H9 (cell line): ENCODE data around the gene MACIR. TPM values are rescaled to one million over a fixed set of nuclear protein-coding genes. Genes with fewer than 3 reads are reported as not detected.

Source experiments
- DNase-seq: peaks from one replicate; pipeline ENCODE4 v3.0.0-alpha.2; 2017
- H2AFZ ChIP-seq: one replicate; pipeline ENCODE4 v1.6.1; 2013; ENCODE audit warnings: mild to moderate bottlenecking, low read length, control low read depth, moderate library complexity
- H2AK5ac ChIP-seq: 2 replicates; pipeline ENCODE4 v1.6.1; 2013; ENCODE audit warnings: low read length, control low read depth, mixed read lengths; ENCODE audit not compliant: insufficient read length
- H2BK120ac ChIP-seq: one replicate; pipeline ENCODE4 v1.6.1; 2013; ENCODE audit warnings: low read depth, mild to moderate bottlenecking, low read length, control low read depth, inconsistent platforms; ENCODE audit not compliant: poor library complexity, severe bottlenecking
- H2BK12ac ChIP-seq: 2 replicates; pipeline ENCODE4 v1.6.1; 2013; ENCODE audit warnings: low read length, control low read depth, mixed read lengths, low read depth; ENCODE audit not compliant: insufficient read length
- H2BK15ac ChIP-seq: 2 replicates; pipeline ENCODE4 v1.6.1; 2013; ENCODE audit warnings: low read depth, low read length, control low read depth
- H2BK20ac ChIP-seq: one replicate; pipeline ENCODE4 v1.6.1; 2013; ENCODE audit warnings: low read depth, mild to moderate bottlenecking, low read length, control low read depth, inconsistent platforms; ENCODE audit not compliant: poor library complexity, severe bottlenecking
- H2BK5ac ChIP-seq: 2 replicates; pipeline ENCODE4 v1.6.1; 2013; ENCODE audit warnings: low read length, control low read depth, mixed read lengths; ENCODE audit not compliant: insufficient read length
- H3K14ac ChIP-seq: 2 replicates; pipeline ENCODE4 v1.6.1; 2013; ENCODE audit warnings: low read length, control low read depth; ENCODE audit not compliant: insufficient read depth
- H3K18ac ChIP-seq: 2 replicates; pipeline ENCODE4 v1.6.1; 2013; ENCODE audit warnings: low read depth, mild to moderate bottlenecking, mixed read lengths, low read length, control low read depth; ENCODE audit not compliant: insufficient read length
- H3K23ac ChIP-seq: 2 replicates; pipeline ENCODE4 v1.6.1; 2013; ENCODE audit warnings: low read length, control low read depth, mixed read lengths, low read depth; ENCODE audit not compliant: insufficient read length
- H3K23me2 ChIP-seq: 2 replicates; pipeline ENCODE4 v1.6.1; 2013; ENCODE audit warnings: low read depth, mild to moderate bottlenecking, mixed read lengths, low read length, control low read depth; ENCODE audit not compliant: insufficient read length, poor library complexity, severe bottlenecking
- H3K27ac ChIP-seq: 2 replicates; pipeline ENCODE4 v1.5.1; 2013; ENCODE audit warnings: low read length, control low read depth, mixed read lengths, low read depth; ENCODE audit not compliant: insufficient read length
- H3K27me3 ChIP-seq: 2 replicates; pipeline ENCODE4 v1.6.1; 2013; ENCODE audit warnings: low read length, control low read depth, inconsistent platforms; ENCODE audit not compliant: insufficient read depth
- H3K4ac ChIP-seq: 2 replicates; pipeline ENCODE4 v1.6.1; 2013; ENCODE audit warnings: low read depth, mild to moderate bottlenecking, control low read depth, inconsistent platforms, low read length, moderate library complexity
- H3K4me1 ChIP-seq: 2 replicates; pipeline ENCODE4 v1.6.1; 2013; ENCODE audit warnings: low read length, control low read depth, inconsistent platforms; ENCODE audit not compliant: insufficient read depth
- H3K4me2 ChIP-seq: 2 replicates; pipeline ENCODE4 v1.6.1; 2013; ENCODE audit warnings: low read length, control low read depth, mixed read lengths; ENCODE audit not compliant: insufficient read length, insufficient read depth
- H3K56ac ChIP-seq: 2 replicates; pipeline ENCODE4 v1.6.1; 2013; ENCODE audit warnings: low read depth, mild to moderate bottlenecking, mixed read lengths, low read length, control low read depth; ENCODE audit not compliant: insufficient read length
- H3K79me1 ChIP-seq: 2 replicates; pipeline ENCODE4 v1.6.1; 2013; ENCODE audit warnings: low read depth, mild to moderate bottlenecking, moderate library complexity, low read length, control low read depth, inconsistent platforms; ENCODE audit not compliant: insufficient read depth, poor library complexity, severe bottlenecking
- H3K79me2 ChIP-seq: 2 replicates; pipeline ENCODE4 v1.6.1; 2013; ENCODE audit warnings: low read length, control low read depth, inconsistent platforms; ENCODE audit not compliant: insufficient read depth
- H3K9ac ChIP-seq: 2 replicates; pipeline ENCODE4 v1.6.1; 2013; ENCODE audit warnings: low read length, control low read depth, mixed read lengths; ENCODE audit not compliant: insufficient read length; ENCODE audit errors: extremely low read depth
- H3K9me3 ChIP-seq: one replicate; pipeline ENCODE4 v1.6.1; 2013; ENCODE audit warnings: low read depth, low read length, inconsistent platforms; ENCODE audit not compliant: control insufficient read depth
- H3T11ph ChIP-seq: one replicate; pipeline ENCODE4 v1.6.1; 2013; ENCODE audit warnings: mild to moderate bottlenecking, low read length, control low read depth, inconsistent platforms
- H4K20me1 ChIP-seq: one replicate; pipeline ENCODE4 v1.6.1; 2013; ENCODE audit not compliant: control insufficient read depth, insufficient read length, insufficient read depth
- H4K5ac ChIP-seq: 2 replicates; pipeline ENCODE4 v1.6.1; 2013; ENCODE audit warnings: low read depth, mild to moderate bottlenecking, mixed read lengths, low read length, control low read depth; ENCODE audit not compliant: insufficient read length
- H4K8ac ChIP-seq: replicated peaks from 2 replicates; pipeline ENCODE4 v1.6.1; 2013; ENCODE audit warnings: low read length, control low read depth, mixed read lengths, low read depth; ENCODE audit not compliant: insufficient read length
- H4K91ac ChIP-seq: 2 replicates; pipeline ENCODE4 v1.6.1; 2013; ENCODE audit warnings: low read depth, mild to moderate bottlenecking, moderate library complexity, mixed read lengths, low read length, control low read depth; ENCODE audit not compliant: insufficient read length
- H3K27ac Mint-ChIP-seq, 3 experiments: 2 replicates in 2 of 3; 3 replicates in 1 of 3; pipeline ENCODE4 v1.8.0; 2020 to 2021; ENCODE audit warnings: mixed read lengths in 3 of 3, mild to moderate bottlenecking in 1 of 3, moderate library complexity in 1 of 3
- H3K27me3 Mint-ChIP-seq: 2 replicates; pipeline ENCODE4 v1.8.0; 2021; ENCODE audit warnings: low read depth, mild to moderate bottlenecking, moderate library complexity, mixed read lengths
- H3K36me3 Mint-ChIP-seq, 3 experiments: 2 replicates in 2 of 3; 3 replicates in 1 of 3; pipeline ENCODE4 v1.8.0; 2020 to 2021; ENCODE audit warnings: low read depth in 3 of 3, mixed read lengths in 3 of 3; ENCODE audit not compliant: insufficient read depth in 1 of 3
- H3K4me1 Mint-ChIP-seq, 2 experiments: 2 replicates each; pipeline ENCODE4 v1.8.0; 2020; ENCODE audit warnings: mixed read lengths in 2 of 2
- H3K4me3 Mint-ChIP-seq, 2 experiments: 2 replicates in 1 of 2; 3 replicates in 1 of 2; pipeline ENCODE4 v1.8.0; 2020 to 2021; ENCODE audit warnings: mild to moderate bottlenecking in 2 of 2, mixed read lengths in 2 of 2, moderate library complexity in 1 of 2
- H3K9me3 Mint-ChIP-seq, 2 experiments: 2 replicates in 1 of 2; 3 replicates in 1 of 2; pipeline ENCODE4 v1.8.0; 2020; ENCODE audit warnings: mild to moderate bottlenecking in 2 of 2, mixed read lengths in 2 of 2, moderate library complexity in 1 of 2
- WGBS: extraction: QIAGEN DNeasy Blood & Tissue Kit; methylation state at CpG from one replicate; pipeline ENCODE4 v1.1.7; 2013; ENCODE audit warnings: missing lambda C conversion rate, low lambda C conversion rate, mixed read lengths; ENCODE audit not compliant: insufficient read length; ENCODE audit errors: extremely low coverage; 5-methylcytosine and 5-hydroxymethylcytosine counted together
- total RNA-seq: library from RNA; stranded (reverse); gene quantifications from 2 replicates; pipeline ENCODE4 v1.2.1, GENCODE V29; 2021
- TF ChIP-seq, protein P1 (sequence below): fragments of 200-600 bp; sonication (generic); conservative IDR thresholded peaks from 3 replicates; pipeline ENCODE4 v1.8.0; 2021; ENCODE audit warnings: antibody characterized with exemption, mild to moderate bottlenecking

Gene MACIR
- total RNA-seq, 1 experiment from 2014 or later, result 11.7 TPM

DNA sequence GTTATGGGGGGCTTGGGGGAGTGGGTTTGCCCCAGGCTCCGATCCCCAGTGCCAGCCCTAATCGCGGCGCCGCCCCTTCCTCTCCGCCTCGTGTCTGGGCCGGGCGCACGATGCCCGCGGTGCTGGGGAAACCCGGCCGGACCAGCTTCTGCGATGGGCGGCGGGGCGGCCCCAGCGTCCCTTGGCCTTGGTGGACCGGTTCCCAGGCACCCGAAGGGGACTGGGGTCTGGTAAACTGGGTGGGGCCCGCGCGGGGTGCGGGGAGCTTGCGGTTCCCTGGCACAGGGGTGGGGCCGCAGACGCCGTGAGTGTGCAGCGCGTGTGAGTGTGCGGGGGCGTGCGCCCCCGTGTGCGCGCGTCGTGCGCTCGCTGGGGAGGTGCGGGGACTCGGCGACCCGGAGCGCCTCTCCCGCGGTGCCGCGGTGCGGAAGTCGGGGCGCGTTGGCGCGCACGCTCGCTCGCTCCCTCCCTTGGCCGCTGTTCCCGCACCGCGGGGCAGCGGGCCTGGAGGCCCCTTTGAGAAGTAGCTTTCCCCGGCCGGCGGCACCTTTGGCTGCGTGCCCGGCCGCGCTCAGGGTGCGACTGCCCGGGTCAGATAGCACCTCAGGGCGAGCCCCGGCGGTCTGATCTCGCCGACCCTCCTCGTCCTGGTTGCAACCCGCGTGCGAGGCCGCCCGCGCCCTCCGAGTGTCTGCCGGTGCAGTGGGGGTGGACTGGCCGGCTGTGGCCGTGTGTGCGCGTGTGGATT is 568 bp downstream of the MACIR start:
- Histone ChIP-seq H2BK20ac (no peak overlapping the region), H4K8ac (no peak overlapping the region), H3T11ph (no peak overlapping the region), H3K4me2 (peak overlapping the region; percentile 54), H4K5ac (no peak overlapping the region), H3K27me3 (no peaks in the 10 kb centered on the region), H2BK120ac (no peak overlapping the region), H3K9ac (peak overlapping the region; percentile 65), H2BK5ac (no peak overlapping the region), H2BK12ac (no peak overlapping the region), H2AFZ (no peak overlapping the region), H3K27ac (no peak overlapping the region), H3K14ac (peak overlapping the region; percentile 71; the same call in 1 of the 2 replicates), H3K23ac (no peak overlapping the region), H2BK15ac (no peak overlapping the region), H2AK5ac (no peak overlapping the region), H3K4ac (no peak overlapping the region), H3K79me2 (peaks cover 9% of the 10 kb centered on the region; the same call in 1 of the 2 replicates), H3K23me2 (no peaks in the 10 kb centered on the region), H3K79me1 (no peaks in the 10 kb centered on the region), H3K18ac (peak overlapping the region; percentile 30), H3K9me3 (no peaks in the 10 kb centered on the region), H4K91ac (no peak overlapping the region), H4K20me1 (no peaks in the 10 kb centered on the region), H3K4me1 (peaks cover 2% of the 10 kb centered on the region; the same call in 1 of the 2 replicates), H3K56ac (no peak overlapping the region)
- TF ChIP-seq, protein P1, sequence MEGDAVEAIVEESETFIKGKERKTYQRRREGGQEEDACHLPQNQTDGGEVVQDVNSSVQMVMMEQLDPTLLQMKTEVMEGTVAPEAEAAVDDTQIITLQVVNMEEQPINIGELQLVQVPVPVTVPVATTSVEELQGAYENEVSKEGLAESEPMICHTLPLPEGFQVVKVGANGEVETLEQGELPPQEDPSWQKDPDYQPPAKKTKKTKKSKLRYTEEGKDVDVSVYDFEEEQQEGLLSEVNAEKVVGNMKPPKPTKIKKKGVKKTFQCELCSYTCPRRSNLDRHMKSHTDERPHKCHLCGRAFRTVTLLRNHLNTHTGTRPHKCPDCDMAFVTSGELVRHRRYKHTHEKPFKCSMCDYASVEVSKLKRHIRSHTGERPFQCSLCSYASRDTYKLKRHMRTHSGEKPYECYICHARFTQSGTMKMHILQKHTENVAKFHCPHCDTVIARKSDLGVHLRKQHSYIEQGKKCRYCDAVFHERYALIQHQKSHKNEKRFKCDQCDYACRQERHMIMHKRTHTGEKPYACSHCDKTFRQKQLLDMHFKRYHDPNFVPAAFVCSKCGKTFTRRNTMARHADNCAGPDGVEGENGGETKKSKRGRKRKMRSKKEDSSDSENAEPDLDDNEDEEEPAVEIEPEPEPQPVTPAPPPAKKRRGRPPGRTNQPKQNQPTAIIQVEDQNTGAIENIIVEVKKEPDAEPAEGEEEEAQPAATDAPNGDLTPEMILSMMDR, result no peak
- peak overlapping the region; percentile 92 to 98 for H3K4me3 Mint-ChIP-seq
- no peak for DNase-seq
- no CpG with 5 or more reads among the region's 91 CpGs for WGBS
- H3K27me3 Mint-ChIP-seq, result no peaks in the 10 kb centered on the region
- peaks cover 28 to 32% of the 10 kb centered on the region in 2 experiments for H3K4me1 Mint-ChIP-seq
- peak overlapping the region in 2 of 3 experiments; percentile 61 to 75; a peak in 1 of 7 replicates for H3K27ac Mint-ChIP-seq
- no peaks in the 10 kb centered on the region for H3K36me3 Mint-ChIP-seq
- H3K9me3 Mint-ChIP-seq, result peaks cover 0 to 2% of the 10 kb centered on the region in 2 experiments; a peak in 2 of 5 replicates
